HG02973 (cell line): ENCODE measurements around the gene WBP2.
"Not testable (repeated sequence)": the region's sequence is repeated elsewhere in the genome, so short reads cannot be mapped to it uniquely, and the experiment has no call there.

ENCODE experiments used
- ATAC-seq: cut with Tn5 transposase; IDR thresholded peaks from one replicate; pipeline ENCODE4 v1.9.1; 2021; ENCODE audit warnings: moderate library complexity; ENCODE audit not compliant: unreplicated experiment

WBP2 gene

DNA sequence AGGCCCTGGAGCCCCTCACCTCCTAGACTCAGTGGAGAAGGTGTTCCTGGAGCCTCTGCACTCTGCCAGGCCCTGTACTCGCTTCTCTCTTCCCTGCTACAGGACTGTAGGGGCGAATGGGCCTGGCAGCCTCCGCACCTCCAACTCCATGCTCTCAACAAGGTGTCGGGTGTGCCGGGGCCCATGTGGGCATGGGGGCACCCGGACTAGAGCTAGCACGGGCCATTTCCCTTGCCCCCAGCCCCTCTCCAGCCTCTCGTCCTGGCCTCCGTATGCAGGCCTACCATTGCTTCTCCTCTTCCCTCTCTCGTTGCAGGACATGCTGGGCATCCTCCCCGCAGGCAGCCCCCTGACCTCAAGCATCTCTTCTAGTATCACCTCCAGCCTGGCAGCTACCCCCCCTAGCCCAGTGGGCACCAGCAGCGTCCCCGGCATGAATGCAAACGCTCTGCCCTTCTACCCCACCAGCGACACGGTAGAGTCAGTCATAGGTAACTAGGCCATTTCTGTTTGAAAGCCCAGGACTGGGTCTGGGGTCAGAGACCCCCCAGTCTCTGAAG, 36.7 kb downstream of the WBP2 start:
- ATAC-seq, result no peak

DNA sequence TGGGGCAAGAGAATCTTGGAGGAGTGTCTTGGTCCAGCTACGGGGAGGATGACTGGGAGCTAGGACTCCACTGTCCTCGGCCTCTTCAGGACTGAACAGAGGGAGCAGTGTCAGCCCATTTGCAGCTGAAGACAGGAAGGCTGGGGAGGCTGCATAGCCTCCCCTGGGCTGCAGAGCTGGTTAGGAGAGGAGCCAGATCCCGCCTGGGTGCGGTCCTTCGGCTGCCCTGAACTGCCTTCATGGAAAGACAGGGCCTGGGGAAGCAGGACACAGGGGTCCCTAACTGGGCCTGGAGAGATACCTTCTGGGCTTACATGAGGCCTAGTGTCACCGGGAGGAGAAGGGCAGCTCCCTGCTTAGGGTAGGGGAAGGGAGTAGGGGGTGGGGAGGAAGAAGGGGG, 37.6 kb downstream of the WBP2 start:
- no peak for ATAC-seq

DNA sequence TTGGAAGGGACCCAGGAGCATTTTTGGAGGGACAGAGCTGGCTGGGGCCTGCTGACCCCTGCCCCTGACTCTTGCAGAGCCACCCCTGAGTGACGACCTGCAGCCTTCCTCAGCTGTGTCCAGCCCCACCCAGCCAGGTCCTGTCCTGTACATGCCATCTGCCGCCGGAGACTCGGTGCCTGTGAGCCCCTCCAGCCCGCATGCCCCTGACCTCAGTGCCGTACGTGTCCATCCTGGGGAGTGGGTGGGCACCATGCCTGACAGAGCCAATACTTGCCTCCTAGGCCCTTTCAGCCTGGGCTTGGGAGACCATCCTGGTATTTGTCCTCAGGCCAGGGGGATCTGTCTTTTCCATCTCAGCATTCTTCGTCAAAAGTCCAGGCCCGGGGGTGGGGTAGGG, 38.4 kb downstream of the WBP2 start:
- ATAC-seq, result no peak

DNA sequence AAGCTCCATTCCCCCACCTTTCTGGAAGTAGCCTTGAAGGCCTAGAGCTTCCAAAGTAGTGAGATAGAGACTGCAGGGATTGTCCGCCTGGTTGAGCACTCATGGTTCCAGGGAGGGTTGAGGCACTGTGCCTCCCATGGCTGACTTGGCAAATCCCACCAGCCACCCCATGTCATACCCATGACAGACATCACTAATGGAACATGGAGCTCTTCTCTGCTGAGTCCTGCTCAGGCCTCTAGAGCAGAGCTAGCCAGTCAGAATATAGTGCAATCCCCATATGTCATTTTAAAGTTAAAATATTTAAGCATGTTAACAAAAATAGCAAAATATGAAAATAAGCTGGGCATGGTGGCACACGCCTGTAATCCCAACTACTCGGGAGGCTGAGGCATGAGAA, 39.7 kb downstream of the WBP2 start:
- no peak for ATAC-seq

DNA sequence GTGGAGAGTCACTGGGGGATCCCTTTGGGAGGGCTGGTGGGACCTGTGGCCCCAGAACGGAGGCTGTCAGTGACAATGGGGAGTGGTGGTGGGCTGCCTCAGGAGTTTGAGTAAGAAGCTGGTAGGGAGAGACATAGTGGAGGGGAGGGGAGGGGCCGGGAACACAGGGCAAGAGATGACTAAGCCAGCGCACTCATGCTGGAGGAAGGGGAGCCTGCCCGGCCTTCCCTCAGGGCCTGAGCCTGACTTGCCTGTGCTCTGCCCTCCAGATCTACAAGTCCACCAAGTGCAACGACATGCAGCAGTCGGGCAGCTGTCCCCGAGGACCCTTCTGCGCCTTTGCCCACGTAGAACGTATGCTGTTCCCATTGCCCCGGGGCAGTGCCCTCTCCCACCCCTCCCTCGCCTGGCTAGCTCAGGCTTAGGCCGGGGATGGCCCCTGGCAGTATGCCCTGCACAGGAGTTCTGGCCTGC, 40.2 kb downstream of the WBP2 start:
- ATAC-seq, result no peak

DNA sequence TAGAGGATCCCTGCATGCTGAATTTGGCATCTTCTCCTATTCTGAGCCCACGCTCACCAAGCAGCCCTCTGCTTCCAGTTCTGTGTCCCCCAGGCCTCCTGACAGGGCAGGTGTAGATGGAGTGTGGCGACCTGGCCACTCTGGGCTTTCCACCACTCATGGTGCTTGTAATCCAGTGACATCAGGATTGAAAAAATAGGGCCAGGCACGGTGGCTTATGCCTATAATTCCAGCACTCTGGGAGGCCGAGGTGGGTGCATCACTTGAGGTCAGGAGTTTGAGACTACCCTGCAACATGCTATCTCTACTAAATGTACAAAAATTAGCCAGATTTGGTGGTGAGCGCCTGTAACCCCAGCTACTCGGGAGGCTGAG, 41.1 kb downstream of the WBP2 start:
- no peak for ATAC-seq

DNA sequence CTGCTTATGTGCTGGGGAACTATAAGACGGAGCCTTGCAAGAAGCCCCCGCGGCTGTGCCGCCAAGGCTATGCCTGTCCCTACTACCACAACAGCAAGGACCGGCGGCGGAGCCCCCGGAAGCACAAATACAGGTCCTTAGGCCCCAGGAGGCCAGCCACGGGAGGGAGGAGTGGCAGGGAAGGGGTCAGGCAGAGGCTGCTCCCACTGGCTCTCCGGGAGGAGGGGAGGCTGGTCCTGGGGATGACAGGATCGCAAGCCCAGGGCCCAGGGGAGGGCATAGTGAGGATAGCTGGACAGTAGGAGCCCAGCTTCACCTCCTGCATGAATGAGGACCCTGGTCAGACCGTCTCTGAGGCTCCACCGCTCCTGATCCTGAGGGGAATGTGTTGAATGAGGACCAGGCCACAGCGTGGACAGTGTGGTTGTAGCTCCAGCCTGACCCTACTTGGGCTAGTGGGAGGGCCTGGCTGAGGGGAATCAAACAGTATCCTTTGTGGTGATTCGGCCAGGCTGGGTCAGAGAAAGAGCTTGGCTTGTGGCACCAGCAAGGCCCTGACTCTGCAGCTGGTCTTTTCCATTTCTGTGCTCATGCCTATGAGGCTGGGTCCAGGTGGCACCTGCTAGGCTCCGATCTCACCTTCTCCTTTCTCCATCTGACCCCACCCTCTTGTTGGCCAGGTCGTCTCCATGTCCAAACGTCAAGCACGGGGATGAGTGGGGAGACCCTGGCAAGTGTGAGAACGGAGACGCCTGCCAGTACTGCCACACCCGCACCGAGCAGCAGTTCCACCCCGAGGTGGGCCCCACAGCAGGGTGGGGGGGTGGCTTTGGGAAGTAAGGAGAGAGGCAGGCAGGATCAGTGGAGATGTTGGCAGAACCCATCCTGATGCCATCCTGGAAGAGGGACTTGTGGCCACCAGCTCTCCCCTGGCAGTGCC, 41.8 kb downstream of the WBP2 start:
- no peak for ATAC-seq

DNA sequence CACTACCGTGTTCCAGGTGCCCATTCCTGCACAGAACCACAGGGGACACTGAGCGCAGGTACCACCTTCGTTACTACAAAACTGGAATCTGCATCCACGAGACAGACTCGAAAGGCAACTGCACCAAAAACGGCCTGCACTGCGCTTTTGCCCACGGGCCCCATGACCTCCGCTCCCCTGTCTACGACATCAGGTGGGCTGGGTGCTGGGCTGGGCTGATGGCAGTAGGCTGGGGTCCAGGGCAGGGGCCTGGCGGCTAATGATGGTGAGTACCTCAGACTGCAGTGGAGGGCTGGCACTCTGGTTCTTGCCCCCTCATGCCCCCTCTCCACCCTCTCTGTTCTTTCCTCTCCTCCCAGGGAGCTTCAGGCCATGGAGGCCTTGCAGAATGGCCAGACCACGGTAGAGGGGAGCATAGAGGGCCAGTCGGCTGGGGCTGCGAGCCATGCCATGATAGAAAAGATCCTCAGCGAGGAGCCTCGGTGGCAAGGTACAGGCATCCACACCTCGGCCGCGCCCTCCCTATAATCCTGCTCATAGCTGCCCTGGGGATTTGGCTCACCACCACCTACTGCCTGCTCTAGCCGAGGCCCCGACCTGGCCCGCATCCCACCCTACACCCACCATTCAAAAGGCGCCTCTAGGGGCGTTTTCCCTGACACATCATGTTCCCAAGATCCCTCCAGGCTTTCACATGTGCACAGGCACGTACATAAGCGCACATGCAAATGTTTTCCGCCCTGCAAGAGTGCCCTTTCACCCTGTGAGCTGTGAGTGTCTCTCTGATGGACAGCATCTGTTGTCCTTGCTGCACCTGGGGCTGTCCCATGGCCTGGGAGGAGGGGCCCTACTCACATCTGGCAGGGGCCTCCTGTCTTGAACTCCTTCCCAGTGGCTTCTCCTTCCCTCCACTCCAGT, 42.8 kb downstream of the WBP2 start:
- no peak for ATAC-seq

DNA sequence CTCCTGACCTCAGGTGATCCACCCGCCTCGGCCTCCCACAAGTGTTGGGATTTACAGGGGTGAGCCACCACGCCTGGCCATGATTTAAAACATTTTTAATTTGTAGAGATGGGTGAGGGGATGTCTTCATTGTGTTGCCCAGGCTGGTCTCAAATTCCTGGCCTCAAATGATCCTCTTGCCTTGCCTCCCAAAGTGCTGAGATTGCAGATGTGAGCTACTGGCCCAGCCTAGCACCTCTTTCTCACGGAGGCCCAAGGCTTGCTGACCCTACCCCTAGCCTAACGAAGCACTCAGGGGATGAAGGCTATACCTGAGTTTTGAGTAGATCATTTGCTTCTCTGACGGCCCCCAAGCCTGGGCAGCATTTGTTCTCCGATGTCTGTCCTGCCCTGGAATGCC, 44.0 kb downstream of the WBP2 start:
- no peak for ATAC-seq

DNA sequence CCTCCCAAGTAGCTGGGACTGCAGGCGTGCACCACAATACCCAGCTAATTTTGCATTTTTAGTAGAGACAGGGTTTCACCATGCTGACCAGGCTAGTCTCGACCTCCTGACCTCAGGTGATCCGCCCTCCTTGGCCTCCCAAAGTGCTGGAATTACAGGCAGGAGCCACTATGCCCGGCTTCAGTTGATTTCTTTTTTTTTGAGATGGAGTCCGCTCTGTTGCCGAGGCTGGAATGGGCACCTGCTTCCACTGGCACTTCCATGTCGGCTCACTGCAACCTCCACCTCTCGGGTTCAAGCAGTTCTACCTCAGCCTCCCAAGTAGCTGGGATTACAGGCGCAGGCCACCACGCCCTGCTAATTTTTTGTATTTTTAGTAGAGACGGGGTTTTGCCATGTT, 44.4 kb downstream of the WBP2 start:
- ATAC-seq, result not testable (repeated sequence)

DNA sequence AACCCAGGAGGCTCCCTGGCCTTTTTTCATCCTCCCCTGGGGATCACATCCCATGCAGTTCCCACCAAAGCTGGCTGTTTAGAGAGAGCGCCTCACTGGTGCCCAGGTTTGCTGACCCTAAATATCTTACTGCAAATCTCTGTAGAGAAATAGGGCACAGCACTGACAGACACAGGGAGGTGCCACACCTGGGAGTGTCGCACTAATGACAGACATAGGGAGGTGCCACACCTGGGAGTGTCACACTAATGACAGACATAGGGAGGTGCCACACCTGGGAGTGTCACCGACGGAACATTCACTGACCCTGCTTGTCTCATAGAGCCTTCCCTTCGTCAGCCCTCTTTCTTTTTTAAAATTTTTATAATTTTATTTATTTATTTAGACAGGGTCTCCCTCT, 44.9 kb downstream of the WBP2 start:
- ATAC-seq, result no peak

DNA sequence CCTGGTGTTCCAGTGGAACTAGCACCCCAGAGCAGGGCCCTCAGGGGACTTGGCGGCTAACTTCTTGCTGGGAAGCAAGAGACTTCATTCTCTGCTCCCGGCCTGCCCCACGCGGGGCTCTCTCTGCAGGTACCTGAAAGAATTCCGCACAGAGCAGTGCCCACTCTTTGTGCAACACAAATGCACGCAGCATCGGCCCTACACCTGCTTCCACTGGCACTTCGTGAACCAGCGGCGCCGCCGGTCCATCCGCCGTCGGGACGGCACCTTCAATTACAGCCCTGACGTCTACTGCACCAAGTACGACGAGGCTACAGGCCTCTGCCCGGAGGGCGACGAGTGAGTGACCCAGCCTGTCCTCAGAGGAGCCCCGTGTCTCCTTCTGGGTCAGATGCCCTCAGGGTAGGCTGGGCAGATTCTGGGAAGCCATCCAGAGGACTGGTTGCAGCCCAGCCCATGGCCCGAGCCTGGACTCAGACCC, 45.5 kb downstream of the WBP2 start:
- ATAC-seq, result no peak

DNA sequence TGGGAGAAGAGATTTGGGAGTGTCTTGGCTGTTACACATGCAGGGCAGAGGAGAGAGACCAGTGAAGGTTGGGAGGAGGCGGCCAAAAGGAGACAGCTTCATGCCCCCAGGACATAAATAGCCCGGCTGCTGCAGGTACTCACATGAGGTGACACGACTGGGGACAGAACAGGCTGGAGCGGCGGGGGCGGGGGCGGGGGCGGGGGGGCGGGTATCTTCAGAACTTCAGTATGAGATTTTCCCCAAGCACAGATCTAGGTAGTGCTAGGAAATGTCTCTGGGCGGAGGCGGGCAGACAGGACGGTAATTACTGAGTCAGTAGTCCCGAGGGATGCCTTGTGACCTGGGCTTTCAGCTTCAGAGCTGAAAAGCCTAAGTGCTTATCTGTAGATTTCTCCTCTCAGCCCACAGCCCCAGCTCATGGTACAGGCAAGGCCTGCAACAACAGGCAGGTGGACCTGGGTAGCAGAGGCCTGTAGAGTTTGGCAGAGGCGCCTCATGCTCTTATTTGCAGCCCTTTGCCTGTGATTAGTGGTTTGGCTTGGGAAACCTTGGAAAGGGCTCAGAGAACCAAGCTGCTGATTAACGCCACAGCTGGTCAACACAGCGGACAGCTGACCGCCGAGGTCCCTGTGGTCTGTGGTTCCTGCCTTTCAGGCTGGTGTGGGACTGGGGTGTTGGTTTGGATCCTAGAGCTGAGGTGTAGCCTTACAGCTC, 46.1 kb downstream of the WBP2 start:
- ATAC-seq, result no peak

DNA sequence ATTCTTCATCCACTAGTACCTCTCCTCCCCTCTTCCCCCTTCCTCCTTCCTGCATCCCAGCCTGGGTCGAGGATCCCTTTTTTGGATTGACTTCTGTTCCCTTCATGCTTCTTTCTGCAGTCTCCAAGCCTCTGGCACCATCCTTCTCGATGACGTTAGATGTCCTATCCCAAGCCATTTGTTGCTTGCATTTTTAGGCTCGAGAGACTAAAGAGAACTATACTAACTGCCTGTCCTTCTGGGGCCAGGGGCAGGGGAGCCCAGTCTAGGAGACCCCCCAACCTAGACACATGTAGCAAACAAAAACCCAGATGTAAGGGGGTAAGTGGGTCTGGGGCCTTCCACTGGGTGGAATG, 46.6 kb downstream of the WBP2 start:
- no peak for ATAC-seq

DNA sequence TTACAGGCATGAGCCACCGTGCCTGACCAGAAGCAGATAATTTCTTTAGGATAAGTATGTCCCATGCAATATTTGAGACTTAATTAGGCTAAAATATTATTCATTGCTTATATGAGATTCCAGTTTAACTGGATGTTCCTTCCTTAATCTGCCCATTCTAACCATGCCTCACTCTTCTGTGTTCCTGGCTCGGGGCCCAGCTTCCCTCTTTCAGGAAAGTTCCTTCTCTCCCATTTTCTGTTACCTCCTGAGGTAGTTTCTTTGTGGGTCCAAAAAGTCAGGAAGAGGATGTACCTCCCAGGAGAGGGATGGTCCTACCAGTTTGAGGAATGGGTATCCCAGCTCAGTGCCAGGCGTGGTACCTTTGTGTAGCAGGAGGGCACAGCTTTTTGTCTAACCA, 47.3 kb downstream of the WBP2 start:
- no peak for ATAC-seq

DNA sequence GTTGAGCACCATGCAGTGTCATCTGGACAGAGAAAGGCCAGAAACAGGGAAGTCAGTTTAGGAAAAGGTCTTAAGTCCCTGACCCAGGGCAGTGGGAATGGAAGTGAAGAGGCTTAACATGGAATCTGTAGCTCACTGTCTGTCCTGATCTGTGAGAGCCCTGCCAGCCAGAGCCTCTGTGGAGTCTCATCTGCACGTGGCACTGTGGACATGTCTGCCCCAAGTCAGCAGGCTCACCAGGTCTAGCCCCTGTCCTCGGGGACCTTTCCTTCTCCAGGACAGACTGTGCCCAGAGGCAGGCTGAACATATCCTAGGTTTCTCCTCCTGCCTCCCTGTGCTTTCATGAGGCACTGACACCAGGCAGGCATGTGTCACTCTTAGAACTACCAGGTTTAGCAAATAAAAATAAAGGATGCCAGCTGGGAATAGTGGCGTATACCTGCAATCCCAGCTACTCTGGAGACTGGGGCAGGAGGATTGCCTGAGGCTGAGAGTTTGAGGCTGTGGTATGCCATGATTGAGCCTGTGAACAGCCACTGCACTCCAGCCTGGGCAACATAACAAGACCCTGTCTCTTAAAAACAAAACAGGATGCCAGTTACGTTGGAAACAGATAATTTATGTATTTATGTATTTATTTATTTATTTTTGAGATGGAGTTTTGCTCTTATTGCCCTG, 48.2 kb downstream of the WBP2 start:
- ATAC-seq, result no peak

DNA sequence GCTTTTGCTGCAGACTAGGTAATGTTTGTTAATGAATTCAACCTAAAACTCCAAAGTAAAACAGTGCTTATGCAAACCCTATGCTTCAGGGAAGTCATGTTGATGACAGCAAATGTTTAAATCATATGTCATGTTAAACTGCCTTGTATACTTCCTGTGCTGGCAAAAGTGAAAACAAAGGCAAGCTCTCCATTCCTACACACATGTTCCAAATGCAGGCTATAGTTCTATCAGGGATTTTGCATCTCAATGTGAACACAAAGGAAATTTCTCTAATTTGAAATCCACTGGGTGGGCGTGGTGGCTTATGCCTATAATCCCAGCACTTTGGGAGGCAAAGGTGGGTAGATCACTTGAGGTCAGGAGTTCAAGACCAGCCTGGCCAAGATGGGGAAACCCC, 51.3 kb downstream of the WBP2 start:
- no peak for ATAC-seq

DNA sequence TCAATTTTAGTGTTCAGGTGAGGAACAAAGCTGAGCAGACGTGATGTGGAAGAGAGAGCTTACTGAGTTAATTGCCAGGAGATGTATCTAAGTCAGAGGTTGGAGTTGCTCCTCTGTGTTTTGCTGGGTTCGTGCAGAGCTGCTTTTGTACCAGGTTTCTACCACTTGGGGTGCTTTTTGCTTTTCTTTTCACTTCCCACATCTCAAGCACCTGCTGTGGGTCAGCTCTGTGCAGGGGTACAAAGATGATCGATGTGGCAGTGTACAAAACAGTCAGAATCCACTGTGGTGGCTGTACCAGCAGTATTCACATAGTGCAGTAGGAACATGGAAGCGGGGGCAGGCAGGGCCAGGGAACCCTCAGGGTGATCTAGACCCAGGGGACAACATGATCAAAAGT, 55.7 kb downstream of the WBP2 start:
- ATAC-seq, result no peak

DNA sequence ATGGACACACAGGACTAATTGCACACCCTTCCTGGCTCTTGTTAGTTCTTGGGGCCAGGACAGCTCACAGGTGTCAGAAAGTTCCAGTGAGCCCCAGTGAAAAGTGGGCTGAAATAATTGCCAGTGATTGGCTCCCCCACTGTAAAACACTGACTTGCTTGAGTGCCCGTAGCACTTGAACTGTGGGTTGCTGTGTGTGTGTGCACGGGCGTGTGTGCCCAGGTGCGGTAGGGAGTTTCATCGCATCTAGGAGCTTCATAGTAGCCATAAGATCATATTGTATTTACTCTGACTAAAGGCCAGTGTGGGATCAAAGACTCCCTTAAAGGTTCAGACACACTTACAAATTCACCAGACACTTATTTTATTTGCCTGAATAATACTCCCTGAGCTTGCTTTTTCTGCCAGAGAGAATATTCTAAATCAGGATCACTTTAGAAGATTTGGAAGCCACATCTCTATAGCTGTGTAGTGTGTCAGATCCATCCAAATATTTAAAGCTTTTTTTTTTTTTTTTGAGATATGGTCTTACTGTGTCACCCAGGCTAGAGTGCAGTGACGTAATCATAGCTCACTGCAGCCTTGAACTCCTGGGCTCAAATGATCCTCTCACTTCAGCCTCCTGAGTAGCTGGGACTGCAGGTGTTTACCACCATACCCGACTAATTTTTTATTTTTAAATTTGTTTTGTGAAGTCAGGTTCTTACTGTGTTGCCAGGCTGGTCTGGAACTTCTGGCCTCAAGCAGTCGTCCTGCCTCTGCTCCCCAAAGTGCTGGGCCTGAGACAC, 59.1 kb downstream of the WBP2 start:
- no peak for ATAC-seq
